ES-I3 (cell line): Measurements from ENCODE around the gene CMTM4.

Experiments used
- H3K36me3 ChIP-seq: 2 replicates; pipeline ENCODE4 v1.6.1; 2013; ENCODE audit warnings: mild to moderate bottlenecking, low read length, control low read depth, moderate library complexity; ENCODE audit not compliant: insufficient read depth
- H3K4me1 ChIP-seq: 2 replicates; pipeline ENCODE4 v1.6.1; 2013; ENCODE audit warnings: mild to moderate bottlenecking, control low read depth, low read length; ENCODE audit not compliant: insufficient read depth
- H3K9ac ChIP-seq: 2 replicates; pipeline ENCODE4 v1.6.1; 2013; ENCODE audit warnings: low read depth, mild to moderate bottlenecking, low read length, moderate library complexity
- H3K9me3 ChIP-seq: 2 replicates; pipeline ENCODE4 v1.6.1; 2013; ENCODE audit warnings: mild to moderate bottlenecking, low read length, moderate library complexity; ENCODE audit not compliant: control insufficient read depth, insufficient read depth

The CMTM4 gene

GRCh38 chr16:66717112-66717675 lies 20.7 kb upstream of the CMTM4 start:
- Histone ChIP-seq H3K9me3 (no peaks in the 10 kb centered on the region), H3K4me1 (no peaks in the 10 kb centered on the region), H3K9ac (no peak overlapping the region), H3K36me3 (peaks cover 7% of the 10 kb centered on the region; the same call in 1 of the 2 replicates)

GRCh38 chr16:66714654-66715307 lies 18.2 kb upstream of the CMTM4 start:
- Histone ChIP-seq H3K9me3 (peaks cover 7% of the 10 kb centered on the region; the same call in 1 of the 2 replicates), H3K4me1 (no peaks in the 10 kb centered on the region), H3K9ac (no peak overlapping the region), H3K36me3 (peaks cover 4% of the 10 kb centered on the region; the same call in 1 of the 2 replicates)

GRCh38 chr16:66714062-66714461 lies 17.5 kb upstream of the CMTM4 start:
- Histone ChIP-seq H3K9me3 (peaks cover 7% of the 10 kb centered on the region; the same call in 1 of the 2 replicates), H3K9ac (no peak overlapping the region), H3K4me1 (no peaks in the 10 kb centered on the region), H3K36me3 (peaks cover under 1% of the 10 kb centered on the region; the same call in 1 of the 2 replicates)

DNA sequence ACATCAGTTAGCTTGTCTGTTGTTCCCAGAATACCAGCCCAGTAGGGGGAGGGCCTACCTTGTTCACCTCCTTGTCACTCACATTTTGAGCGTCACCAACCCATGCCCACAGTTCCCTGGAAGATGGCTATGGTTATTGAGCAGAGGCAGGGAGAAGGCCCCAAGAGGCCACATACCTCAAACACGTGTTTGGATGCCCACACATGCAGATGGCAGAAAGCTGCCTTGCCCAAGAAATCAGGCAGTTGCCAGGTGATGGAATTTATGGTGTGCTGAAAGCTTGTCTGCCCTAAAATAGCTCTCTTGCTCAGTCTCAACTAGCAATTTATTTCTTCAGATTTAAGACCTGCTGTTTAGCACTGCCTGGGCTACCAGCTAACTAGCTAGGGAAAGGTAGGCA lies 16.5 kb upstream of the CMTM4 start:
- H3K36me3 ChIP-seq, result no peaks in the 10 kb centered on the region
- peaks cover 7% of the 10 kb centered on the region; the same call in 1 of the 2 replicates for H3K9me3 ChIP-seq
- no peaks in the 10 kb centered on the region for H3K4me1 ChIP-seq
- no peak overlapping the region for H3K9ac ChIP-seq

DNA sequence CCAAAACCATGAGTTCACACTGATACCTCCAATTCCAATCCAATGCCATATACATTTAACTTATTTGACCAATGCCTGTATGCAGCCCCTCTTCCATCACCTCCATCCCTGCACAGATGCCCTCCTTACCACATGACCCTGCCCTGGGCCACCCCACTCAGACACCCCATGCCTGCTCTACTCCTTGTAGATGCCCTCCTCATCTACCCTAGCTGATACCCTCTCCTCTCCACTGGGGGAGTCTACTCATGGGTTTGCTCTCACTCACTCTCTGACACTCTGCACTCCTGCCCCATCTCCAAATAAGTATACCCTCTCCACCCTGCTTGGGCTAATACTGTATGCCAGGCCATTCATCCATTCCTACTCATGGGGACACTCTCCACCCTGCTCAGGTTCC lies 16.0 kb upstream of the CMTM4 start:
- H3K4me1 ChIP-seq, result no peaks in the 10 kb centered on the region
- H3K9ac ChIP-seq, result no peak overlapping the region
- no peaks in the 10 kb centered on the region for H3K36me3 ChIP-seq
- peaks cover 7% of the 10 kb centered on the region; the same call in 1 of the 2 replicates for H3K9me3 ChIP-seq

DNA sequence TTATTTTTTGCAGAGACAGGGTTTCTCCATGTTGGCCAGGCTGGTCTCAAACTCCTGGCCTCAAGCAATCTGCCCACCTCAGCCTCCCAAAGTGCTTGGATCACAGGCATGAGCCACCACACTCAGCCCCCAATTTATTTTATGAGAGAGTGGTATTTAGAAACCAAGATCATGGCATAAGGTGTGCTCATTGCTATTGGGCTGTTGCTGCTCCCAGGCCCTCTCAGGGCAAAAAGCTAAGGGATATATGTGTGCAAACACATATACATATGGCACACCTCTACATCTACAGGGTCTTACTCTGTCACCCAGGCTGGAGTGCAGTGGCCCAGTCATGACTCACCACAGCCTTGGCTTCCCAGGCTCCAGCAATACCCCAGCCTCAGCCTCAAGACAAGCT lies 15.0 kb upstream of the CMTM4 start:
- peaks cover 7% of the 10 kb centered on the region; the same call in 1 of the 2 replicates for H3K9me3 ChIP-seq
- peaks cover 4% of the 10 kb centered on the region; the same call in 1 of the 2 replicates for H3K4me1 ChIP-seq
- H3K9ac ChIP-seq, result no peak overlapping the region
- H3K36me3 ChIP-seq, result no peaks in the 10 kb centered on the region

GRCh38 chr16:66706506-66706880 lies 9.9 kb upstream of the CMTM4 start:
- no peak overlapping the region for H3K9ac ChIP-seq
- no peaks in the 10 kb centered on the region for H3K36me3 ChIP-seq
- peaks cover 9% of the 10 kb centered on the region; the same call in 1 of the 2 replicates for H3K4me1 ChIP-seq
- H3K9me3 ChIP-seq, result peaks cover 2% of the 10 kb centered on the region; the same call in 1 of the 2 replicates

DNA sequence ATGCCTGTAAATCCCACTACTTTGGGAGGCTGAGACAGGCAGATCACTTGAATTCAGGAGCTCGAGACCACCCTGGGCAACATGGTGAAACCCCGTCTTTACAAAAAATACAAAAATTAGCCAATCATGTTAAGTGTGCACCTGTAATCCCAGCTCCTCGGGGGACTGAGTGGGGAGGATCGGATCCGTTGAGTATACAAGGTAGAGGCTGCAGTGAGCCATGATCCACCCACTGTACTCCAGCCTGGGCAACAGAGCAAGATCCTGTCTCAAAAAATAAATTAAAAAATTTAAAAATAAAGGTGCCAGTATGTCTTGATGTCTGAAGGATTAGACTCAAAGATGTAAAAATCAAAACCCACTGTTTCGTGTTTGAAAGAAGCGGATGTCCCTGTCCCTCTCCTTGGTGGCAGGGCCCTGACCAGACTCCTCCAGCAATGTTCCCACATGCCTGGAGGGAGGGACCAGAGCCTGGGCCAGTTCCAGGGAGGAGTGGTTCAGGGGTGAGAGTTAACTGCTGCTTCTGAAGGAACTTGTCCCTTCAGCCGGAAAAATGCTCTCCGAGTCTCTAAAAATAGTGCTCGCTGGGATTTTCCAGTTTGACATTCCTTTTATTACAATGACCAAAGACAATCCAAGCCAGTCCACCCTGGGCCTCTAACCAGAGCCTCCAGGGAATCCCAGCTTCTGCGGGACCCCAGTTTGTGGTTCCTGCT lies 9.4 kb upstream of the CMTM4 start:
- Histone ChIP-seq H3K4me1 (peaks cover 9% of the 10 kb centered on the region; the same call in 1 of the 2 replicates), H3K9me3 (no peaks in the 10 kb centered on the region), H3K36me3 (no peaks in the 10 kb centered on the region), H3K9ac (no peak overlapping the region)

DNA sequence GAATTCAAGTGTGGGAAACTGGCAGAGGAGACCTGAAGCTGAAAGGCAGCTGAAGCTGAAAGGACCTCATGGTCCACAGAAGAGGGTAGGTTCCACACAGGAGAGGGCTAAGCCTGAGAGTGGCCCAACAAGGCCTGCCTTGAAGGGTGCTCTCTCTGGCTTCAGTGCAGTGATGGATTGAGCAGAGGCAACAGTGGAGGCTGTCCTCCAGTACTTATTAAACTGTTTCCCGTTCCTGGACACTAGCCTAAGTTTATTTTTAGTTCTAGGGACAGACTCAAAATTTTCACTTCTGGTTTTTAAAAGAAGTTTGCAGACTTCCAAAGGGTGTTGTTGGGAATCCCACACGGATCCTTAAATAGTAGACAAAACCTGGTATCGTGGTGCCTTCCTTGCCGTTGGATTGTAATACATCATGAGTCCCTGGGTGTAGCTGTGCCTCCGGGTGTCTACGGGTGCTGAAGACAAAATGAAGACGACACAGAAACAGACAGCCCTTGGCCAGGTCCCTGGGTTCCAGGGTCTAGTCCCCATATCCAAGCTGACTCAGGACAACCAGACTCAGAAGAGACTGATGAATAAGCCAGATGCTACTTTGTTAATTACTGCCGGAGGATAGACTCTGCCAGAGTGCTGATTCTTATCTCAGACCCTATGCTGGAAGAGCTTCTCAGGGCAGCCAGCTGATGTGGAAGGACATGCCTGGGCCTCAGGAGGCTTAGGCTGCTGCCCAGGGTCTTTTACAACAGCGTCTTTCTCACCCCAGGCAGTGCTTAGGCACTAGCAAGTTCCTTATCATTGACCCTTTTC lies 7.1 kb upstream of the CMTM4 start:
- Histone ChIP-seq H3K36me3 (no peaks in the 10 kb centered on the region), H3K4me1 (peaks cover 13% of the 10 kb centered on the region), H3K9me3 (no peaks in the 10 kb centered on the region), H3K9ac (no peak overlapping the region)

DNA sequence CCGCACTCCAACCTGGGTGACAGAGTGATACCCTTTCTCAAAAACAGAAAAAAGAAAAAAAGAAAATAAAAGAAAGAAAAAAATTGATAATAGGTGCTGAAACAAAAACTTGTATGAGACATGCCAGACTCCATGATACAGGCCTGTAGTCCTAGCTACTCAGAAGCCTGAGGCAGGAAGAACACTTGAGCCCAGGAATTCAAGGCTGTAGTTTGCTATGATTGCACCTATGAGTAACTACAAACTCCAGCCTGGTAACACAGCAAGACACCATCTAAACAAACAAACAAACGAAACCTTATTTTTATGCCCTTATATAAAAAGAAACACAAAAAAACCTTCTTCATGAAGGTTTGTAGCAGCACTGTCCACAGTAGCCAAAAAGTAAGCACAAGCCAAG lies 5.0 kb upstream of the CMTM4 start:
- H3K9ac ChIP-seq, result no peak overlapping the region
- H3K36me3 ChIP-seq, result no peaks in the 10 kb centered on the region
- H3K9me3 ChIP-seq, result no peaks in the 10 kb centered on the region
- H3K4me1 ChIP-seq, result peaks cover 8% of the 10 kb centered on the region

GRCh38 chr16:66701026-66701425 lies 4.5 kb upstream of the CMTM4 start:
- no peaks in the 10 kb centered on the region for H3K36me3 ChIP-seq
- no peak overlapping the region for H3K9ac ChIP-seq
- no peaks in the 10 kb centered on the region for H3K9me3 ChIP-seq
- peaks cover 4% of the 10 kb centered on the region; the same call in 1 of the 2 replicates for H3K4me1 ChIP-seq

GRCh38 chr16:66699898-66700297 lies 3.4 kb upstream of the CMTM4 start:
- no peaks in the 10 kb centered on the region for H3K36me3 ChIP-seq

DNA sequence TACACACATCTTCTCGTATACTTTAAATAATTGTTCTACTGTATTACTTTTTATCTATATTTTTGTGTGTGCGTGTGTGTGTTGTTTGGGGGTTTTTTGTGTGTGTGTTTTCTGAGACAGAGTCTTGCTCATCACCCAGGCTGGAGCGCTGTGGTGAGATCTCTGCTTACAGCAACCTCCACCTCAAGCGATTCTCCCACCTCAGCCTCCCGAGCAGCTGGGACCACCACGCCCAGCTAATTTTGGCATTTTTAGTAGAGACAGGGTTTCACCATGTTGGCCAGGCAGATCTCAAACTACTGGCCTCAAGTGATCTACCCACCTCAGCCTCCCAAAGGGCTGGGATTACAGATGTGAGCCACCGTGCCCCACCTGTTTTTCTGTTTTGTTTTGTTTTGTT lies 1.5 kb upstream of the CMTM4 start:
- Histone ChIP-seq H3K9ac (no peak overlapping the region), H3K9me3 (no peaks in the 10 kb centered on the region), H3K36me3 (no peaks in the 10 kb centered on the region), H3K4me1 (peaks cover 8% of the 10 kb centered on the region)

More at GRCh38 chr16:66699898-66700297, 3.4 kb upstream of the CMTM4 start:
- H3K4me1 ChIP-seq, result peaks cover 5% of the 10 kb centered on the region
- no peaks in the 10 kb centered on the region for H3K9me3 ChIP-seq
- H3K9ac ChIP-seq, result no peak overlapping the region
